ENCODE data around the gene IGF1R. TPM values are rescaled to one million over a fixed set of nuclear protein-coding genes. Genes with fewer than 3 reads are reported as not detected.

The IGF1R gene
- total RNA-seq, 1 experiment from 2014 or later, result 71.3 TPM

GRCh38 chr15:98815207-98815606, 166.9 kb downstream of the IGF1R start:
- Histone ChIP-seq H3K4me3 (no peak overlapping the region), H2AFZ (no peak overlapping the region), H3K79me2 (ENCODE audit: low read depth) (peaks cover 17% of the 10 kb centered on the region), H4K20me1 (ENCODE audit: insufficient read depth) (no peaks in the 10 kb centered on the region), H3F3A (ENCODE audit: insufficient read depth, low read depth) (no peaks in the 10 kb centered on the region), H3K27ac (no peak overlapping the region), H3K9me2 (ENCODE audit: insufficient read depth) (no peaks in the 10 kb centered on the region), H3K27me3 (ENCODE audit: insufficient read depth, low read depth) (no peaks in the 10 kb centered on the region), H3K4me1 (replicated peaks; ENCODE audit: insufficient read depth) (no peaks in the 10 kb centered on the region), H3K9me3 (ENCODE audit: insufficient read depth, low read depth) (no peaks in the 10 kb centered on the region; the same call in 1 of the 2 replicates), H3K36me3 (ENCODE audit: low read depth) (0 out of 2 replicates have a peak, but pooled peaks cover 4% of the 10 kb centered on the region), H3K4me2 (no peak overlapping the region)
- intact Hi-C loops (cut with micrococcal nuclease; ENCODE audit: unreplicated experiment), result no loop called here
- TF ChIP-seq EZH2 (IDR thresholded peaks at IDR 0.05; ENCODE audit: low read depth), result no peak
- no peak for TF ChIP-seq CTCF (conservative IDR thresholded peaks at IDR 0.05)
- ChIA-PET CTCF (no interaction called here), POLR2A (ENCODE audit: unreplicated experiment) (no interaction called here)
- DNase-seq, result no peak
- BruUV-seq (replicated peaks), result no TSS peak

GRCh38 chr15:98817745-98818144, 169.4 kb downstream of the IGF1R start:
- BruUV-seq (replicated peaks), result no TSS peak
- no peaks in the 10 kb centered on the region for H3K9me2 ChIP-seq (ENCODE audit: insufficient read depth)
- no peaks in the 10 kb centered on the region; the same call in 1 of the 2 replicates for H3K9me3 ChIP-seq (ENCODE audit: insufficient read depth, low read depth)
- no peak for TF ChIP-seq EZH2 (IDR thresholded peaks at IDR 0.05; ENCODE audit: low read depth)
- H3K27ac ChIP-seq, result no peak overlapping the region
- no peaks in the 10 kb centered on the region for H3F3A ChIP-seq (ENCODE audit: insufficient read depth, low read depth)
- H3K27me3 ChIP-seq (ENCODE audit: insufficient read depth, low read depth), result no peaks in the 10 kb centered on the region
- no peak overlapping the region for H3K4me2 ChIP-seq
- H2AFZ ChIP-seq, result no peak overlapping the region
- DNase-seq, result no peak
- no peak overlapping the region for H3K4me3 ChIP-seq
- H3K36me3 ChIP-seq (ENCODE audit: low read depth), result no peaks in the 10 kb centered on the region; the same call in 1 of the 2 replicates
- intact Hi-C loops (cut with micrococcal nuclease; ENCODE audit: unreplicated experiment), result no loop called here
- H3K4me1 ChIP-seq (replicated peaks; ENCODE audit: insufficient read depth), result no peaks in the 10 kb centered on the region
- ChIA-PET CTCF (no interaction called here), POLR2A (ENCODE audit: unreplicated experiment) (no interaction called here)
- H4K20me1 ChIP-seq (ENCODE audit: insufficient read depth), result no peaks in the 10 kb centered on the region
- H3K79me2 ChIP-seq (ENCODE audit: low read depth), result peaks cover 12% of the 10 kb centered on the region; the same call in 1 of the 2 replicates

GRCh38 chr15:98823012-98823458, 174.7 kb downstream of the IGF1R start:
- intact Hi-C loops (cut with micrococcal nuclease; ENCODE audit: unreplicated experiment), result no loop called here
- H3K36me3 ChIP-seq (ENCODE audit: low read depth), result peaks cover 8% of the 10 kb centered on the region; the same call in 1 of the 2 replicates
- no peaks in the 10 kb centered on the region; the same call in 1 of the 2 replicates for H3K79me2 ChIP-seq (ENCODE audit: low read depth)
- no peak overlapping the region for H3K4me3 ChIP-seq
- BruUV-seq (replicated peaks), result no TSS peak
- no peaks in the 10 kb centered on the region for H3F3A ChIP-seq (ENCODE audit: insufficient read depth, low read depth)
- H3K27me3 ChIP-seq (ENCODE audit: insufficient read depth, low read depth), result no peaks in the 10 kb centered on the region
- peaks cover 9% of the 10 kb centered on the region for H3K9me3 ChIP-seq (ENCODE audit: insufficient read depth, low read depth)
- DNase-seq, result no peak
- no peaks in the 10 kb centered on the region for H3K4me1 ChIP-seq (replicated peaks; ENCODE audit: insufficient read depth)
- ChIA-PET CTCF (no interaction called here), POLR2A (ENCODE audit: unreplicated experiment) (no interaction called here)
- no peaks in the 10 kb centered on the region for H3K9me2 ChIP-seq (ENCODE audit: insufficient read depth)
- no peaks in the 10 kb centered on the region for H4K20me1 ChIP-seq (ENCODE audit: insufficient read depth)
- H3K27ac ChIP-seq, result no peak overlapping the region
- no peak overlapping the region for H2AFZ ChIP-seq
- no peak overlapping the region for H3K4me2 ChIP-seq
- TF ChIP-seq CTCF (conservative IDR thresholded peaks at IDR 0.05) (no peak), EZH2 (IDR thresholded peaks at IDR 0.05; ENCODE audit: low read depth) (no peak)

GRCh38 chr15:98823616-98824015, 175.3 kb downstream of the IGF1R start:
- no peaks in the 10 kb centered on the region; the same call in 1 of the 2 replicates for H3K79me2 ChIP-seq (ENCODE audit: low read depth)
- H3K4me2 ChIP-seq, result no peak overlapping the region
- no peaks in the 10 kb centered on the region for H3K27me3 ChIP-seq (ENCODE audit: insufficient read depth, low read depth)
- CTCF ChIA-PET, result no interaction called here
- H3K36me3 ChIP-seq (ENCODE audit: low read depth), result peaks cover 8% of the 10 kb centered on the region; the same call in 1 of the 2 replicates
- H3K9me2 ChIP-seq (ENCODE audit: insufficient read depth), result no peaks in the 10 kb centered on the region
- no peaks in the 10 kb centered on the region for H3F3A ChIP-seq (ENCODE audit: insufficient read depth, low read depth)
- no peak overlapping the region for H2AFZ ChIP-seq
- H3K9me3 ChIP-seq (ENCODE audit: insufficient read depth, low read depth), result peaks cover 14% of the 10 kb centered on the region
- no peak for TF ChIP-seq CTCF (conservative IDR thresholded peaks at IDR 0.05)
- TF ChIP-seq EZH2 (IDR thresholded peaks at IDR 0.05; ENCODE audit: low read depth), result no peak
- no TSS peak for BruUV-seq (replicated peaks)
- no peaks in the 10 kb centered on the region for H4K20me1 ChIP-seq (ENCODE audit: insufficient read depth)
- POLR2A ChIA-PET (ENCODE audit: unreplicated experiment), result no interaction called here
- H3K4me1 ChIP-seq (replicated peaks; ENCODE audit: insufficient read depth), result no peaks in the 10 kb centered on the region
- H3K4me3 ChIP-seq, result no peak overlapping the region
- H3K27ac ChIP-seq, result no peak overlapping the region
- intact Hi-C loops (cut with micrococcal nuclease; ENCODE audit: unreplicated experiment), result no loop called here
- no peak for DNase-seq
